KOPT-K1 (cell line): ENCODE data around the gene DMAP1.
"Not testable (repeated sequence)": the region's sequence is repeated elsewhere in the genome, so short reads cannot be mapped to it uniquely, and the experiment has no call there.

Experiments used
- H3K27ac ChIP-seq: fragments of 200-600 bp; sonication (generic); 2 replicates; pipeline ENCODE4 v1.5.1; 2016; ENCODE audit warnings: antibody characterized with exemption, mild to moderate bottlenecking, low read depth, low read length; ENCODE audit not compliant: poor library complexity, severe bottlenecking
- H3K36me3 ChIP-seq: fragments of 200-600 bp; sonication (generic); 2 replicates; pipeline ENCODE4 v1.5.1; 2017; ENCODE audit warnings: antibody characterized with exemption, mild to moderate bottlenecking, low read length, moderate library complexity; ENCODE audit not compliant: insufficient read depth
- H3K9me3 ChIP-seq: fragments of 200-600 bp; sonication (generic); 2 replicates; pipeline ENCODE4 v1.5.1; 2017; ENCODE audit warnings: antibody characterized with exemption, low read length, mild to moderate bottlenecking; ENCODE audit not compliant: insufficient read depth, poor library complexity, severe bottlenecking

The DMAP1 gene, protein sequence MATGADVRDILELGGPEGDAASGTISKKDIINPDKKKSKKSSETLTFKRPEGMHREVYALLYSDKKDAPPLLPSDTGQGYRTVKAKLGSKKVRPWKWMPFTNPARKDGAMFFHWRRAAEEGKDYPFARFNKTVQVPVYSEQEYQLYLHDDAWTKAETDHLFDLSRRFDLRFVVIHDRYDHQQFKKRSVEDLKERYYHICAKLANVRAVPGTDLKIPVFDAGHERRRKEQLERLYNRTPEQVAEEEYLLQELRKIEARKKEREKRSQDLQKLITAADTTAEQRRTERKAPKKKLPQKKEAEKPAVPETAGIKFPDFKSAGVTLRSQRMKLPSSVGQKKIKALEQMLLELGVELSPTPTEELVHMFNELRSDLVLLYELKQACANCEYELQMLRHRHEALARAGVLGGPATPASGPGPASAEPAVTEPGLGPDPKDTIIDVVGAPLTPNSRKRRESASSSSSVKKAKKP

DNA sequence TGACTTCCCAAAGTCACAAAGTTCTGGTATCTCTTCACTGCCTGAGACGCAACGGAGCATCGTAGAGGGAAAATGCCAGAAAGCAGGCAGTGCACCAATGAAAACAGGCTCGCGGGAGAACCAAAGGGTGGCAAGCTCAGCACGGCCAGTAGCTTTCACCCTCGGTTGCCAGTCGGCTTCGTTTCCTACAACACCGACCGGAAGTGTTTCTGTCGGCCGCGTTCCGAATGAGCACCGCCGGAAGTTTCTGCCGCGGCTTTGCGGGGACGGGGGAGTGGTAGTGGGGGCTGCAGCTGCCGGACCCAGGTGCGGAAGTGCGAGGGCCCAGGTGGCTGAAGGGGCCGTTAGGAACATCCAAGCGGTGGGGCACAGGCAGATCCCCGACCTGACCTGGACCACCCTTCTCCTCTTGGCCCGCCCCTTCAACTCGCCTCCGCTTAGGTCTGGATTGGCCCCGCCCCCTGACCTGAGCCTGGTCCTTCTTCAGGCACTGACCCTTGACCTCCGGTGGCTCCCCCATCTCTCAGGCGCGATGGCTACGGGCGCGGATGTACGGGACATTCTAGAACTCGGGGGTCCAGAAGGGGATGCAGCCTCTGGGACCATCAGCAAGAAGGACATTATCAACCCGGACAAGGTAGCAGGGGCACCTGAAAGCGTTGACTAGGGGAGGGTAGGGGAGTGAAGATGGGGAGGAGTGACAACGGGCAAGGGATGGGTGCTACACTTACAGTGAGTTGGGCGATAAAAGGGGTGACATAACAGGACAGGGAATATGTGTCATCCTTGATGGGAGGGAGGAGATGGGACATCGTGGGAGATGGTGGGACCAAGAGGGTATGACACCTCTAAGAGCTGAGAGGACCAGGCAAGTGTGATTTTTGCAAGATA, at the start of gene DMAP1:
DMAP1 (plus strand) TSS at position 250 of the 891 bp plus-strand sequence; CDS start at position 533, 283 bp downstream.
- Histone ChIP-seq H3K27ac (peak within 1 kb of the TSS; percentile 77), H3K36me3 (peaks cover 36% of the 10 kb centered on the region), H3K9me3 (no peaks in the 10 kb centered on the region)

DNA sequence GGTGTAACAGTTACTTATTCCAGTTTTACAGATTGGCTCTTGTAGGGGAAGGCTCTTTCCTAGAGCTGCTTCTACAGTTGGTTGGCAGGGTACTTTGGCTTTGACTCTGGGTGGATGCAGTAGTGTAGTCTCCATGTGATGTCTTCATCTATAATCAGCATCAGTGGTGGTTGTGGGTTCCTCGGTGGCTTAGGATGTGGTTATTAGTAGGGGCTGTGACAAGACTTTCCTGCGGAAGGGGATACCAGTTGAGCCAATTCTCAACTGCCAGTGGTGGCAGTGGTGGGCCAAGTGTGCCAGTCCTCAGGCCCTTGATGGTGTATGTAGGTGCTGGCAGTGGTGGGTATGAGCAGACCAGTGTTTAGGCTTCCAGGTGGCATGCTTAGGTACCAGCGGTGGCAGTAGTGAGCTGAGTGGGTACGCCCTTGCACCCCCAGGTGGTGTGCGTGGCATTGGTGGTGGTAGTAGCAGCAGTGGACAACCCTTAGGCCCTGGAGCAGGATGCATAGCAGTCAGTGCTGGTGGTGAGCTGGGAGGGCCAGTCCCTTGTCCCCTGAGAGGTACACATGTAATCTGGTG, 44.7 kb upstream of the DMAP1 start:
- Histone ChIP-seq H3K27ac (no peak overlapping the region), H3K36me3 (no peaks in the 10 kb centered on the region), H3K9me3 (peaks cover 32% of the 10 kb centered on the region)

DNA sequence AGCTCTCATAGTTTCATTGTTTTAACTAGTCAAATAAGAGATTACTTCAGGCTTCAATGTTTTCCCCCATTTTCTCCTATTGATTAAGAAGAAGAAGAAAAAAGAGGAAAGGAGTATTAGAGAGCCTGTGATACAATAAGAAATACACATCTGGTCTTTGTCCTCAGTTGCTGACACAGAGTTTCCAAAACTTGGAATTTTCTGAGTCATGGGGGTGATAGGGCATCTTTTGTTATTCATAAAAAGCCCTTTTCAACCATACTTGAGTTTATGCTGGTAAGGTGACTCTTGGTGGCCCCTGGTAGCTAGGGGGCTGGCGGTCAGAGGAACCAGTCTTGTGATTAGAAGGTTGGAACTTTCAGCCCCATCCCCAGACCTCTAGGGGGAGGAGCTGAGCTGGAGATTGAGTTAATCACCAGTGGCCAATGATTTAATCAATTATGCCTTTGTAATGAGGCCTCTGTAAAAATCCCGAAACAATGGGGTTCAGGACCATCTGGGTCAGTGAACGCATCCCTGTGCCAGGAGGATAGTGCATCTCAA, 42.9 kb upstream of the DMAP1 start:
- H3K9me3 ChIP-seq = peaks cover 49% of the 10 kb centered on the region
- no peaks in the 10 kb centered on the region for H3K36me3 ChIP-seq
- H3K27ac ChIP-seq = no peak overlapping the region

DNA sequence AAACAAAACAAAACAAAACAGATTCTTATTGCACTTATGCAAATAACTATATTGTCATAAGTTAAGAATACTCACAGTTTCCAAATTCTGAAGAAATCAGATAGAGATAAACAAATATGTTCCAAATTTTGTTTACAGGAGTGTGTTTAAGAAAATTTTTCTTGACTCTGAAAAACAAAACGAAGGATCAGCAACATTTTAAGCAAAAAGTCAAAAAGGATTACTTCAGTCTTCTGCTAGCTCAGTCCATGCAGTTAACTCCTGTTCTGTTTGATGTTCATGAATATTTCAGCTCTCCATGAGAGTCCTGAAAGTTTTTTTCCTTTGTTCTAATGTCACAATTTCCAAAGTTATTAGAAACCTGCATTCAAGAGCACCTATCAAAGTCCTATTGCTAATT, 38.6 kb upstream of the DMAP1 start:
- peaks cover 61% of the 10 kb centered on the region for H3K9me3 ChIP-seq
- H3K36me3 ChIP-seq = no peaks in the 10 kb centered on the region
- H3K27ac ChIP-seq = no peak overlapping the region

DNA sequence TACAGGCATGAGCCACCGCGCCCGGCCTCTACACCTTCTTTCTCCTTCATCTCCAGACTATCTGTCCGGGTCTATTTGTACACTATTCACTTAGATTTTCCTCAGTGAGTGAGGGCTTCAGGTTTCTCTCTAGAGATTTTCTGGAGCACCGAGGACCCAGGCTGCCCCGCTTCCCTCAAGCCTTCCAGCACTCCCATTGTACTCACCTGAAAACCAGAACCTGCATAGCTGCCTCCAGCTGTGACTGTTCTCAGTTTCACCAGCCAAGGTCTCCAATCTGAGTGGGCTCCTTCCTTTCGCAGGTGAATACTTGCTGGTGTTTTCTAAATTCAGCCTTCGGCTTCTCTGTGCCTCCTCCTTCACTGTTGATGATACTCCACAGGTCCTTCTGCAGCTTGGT, 12.9 kb upstream of the DMAP1 start:
- H3K27ac ChIP-seq = no peak overlapping the region
- H3K36me3 ChIP-seq = no peaks in the 10 kb centered on the region
- H3K9me3 ChIP-seq = no peaks in the 10 kb centered on the region

DNA sequence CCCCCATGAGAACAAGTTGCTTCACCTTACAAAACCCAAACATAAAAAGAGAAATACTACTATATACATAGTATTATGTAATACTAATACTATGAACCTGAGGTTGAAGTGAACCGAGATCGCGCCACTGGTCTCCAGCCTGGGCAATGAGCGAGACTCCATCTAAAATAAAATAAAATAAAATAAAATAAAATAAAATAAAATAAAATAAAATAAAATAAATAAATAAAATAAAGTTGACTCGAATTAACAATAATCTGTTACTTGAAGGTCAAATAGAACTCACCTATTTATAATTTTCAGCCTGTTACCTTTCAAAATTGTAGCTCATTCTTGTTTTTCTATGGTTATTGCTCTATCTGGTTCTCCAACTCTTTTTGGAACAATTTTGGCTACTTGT, 6.7 kb upstream of the DMAP1 start:
- H3K27ac ChIP-seq, H3K9me3 ChIP-seq, H3K36me3 ChIP-seq: not testable (repeated sequence)

DNA sequence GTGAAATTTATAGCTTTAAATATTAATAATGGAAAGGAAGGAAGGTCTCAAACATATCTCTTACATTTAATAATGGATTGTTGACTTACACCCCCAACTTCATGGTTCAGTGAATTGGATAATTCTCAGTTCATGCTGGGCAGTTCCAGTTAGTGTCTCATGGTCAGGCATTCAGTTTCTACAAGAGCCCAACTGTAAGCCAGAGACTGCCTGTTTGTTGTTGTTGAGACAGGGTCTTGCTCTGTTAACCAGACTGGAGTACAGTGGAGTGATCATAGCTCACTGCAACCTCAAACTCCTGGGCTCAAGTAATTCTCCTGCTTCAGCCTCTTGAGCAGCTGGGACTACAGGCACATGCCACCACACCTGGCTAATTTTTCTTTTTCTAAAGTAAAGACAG, 5.0 kb upstream of the DMAP1 start:
- no peak overlapping the region for H3K27ac ChIP-seq
- H3K36me3 ChIP-seq = no peaks in the 10 kb centered on the region
- H3K9me3 ChIP-seq = no peaks in the 10 kb centered on the region

DNA sequence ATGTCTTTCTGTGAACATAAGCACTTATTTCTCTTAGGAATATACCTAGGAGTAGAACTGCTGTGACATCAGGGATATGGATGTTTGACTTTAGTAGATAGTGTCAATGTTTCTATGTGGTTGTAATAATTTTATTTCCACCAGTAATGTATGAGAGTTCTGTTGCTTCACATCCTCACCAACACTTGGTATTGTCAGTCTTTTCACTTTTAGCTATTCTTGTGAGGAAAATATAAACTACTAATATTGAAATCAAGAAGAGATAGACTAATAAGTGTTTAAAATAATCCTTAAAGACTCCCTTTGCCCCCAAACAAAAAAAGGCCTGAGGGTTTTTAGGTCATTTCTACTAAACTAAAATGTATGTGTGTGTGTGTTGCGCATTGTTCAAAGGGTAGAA, 2.7 kb upstream of the DMAP1 start:
- Histone ChIP-seq H3K27ac (no peak overlapping the region), H3K9me3 (no peaks in the 10 kb centered on the region), H3K36me3 (peaks cover 7% of the 10 kb centered on the region)

DNA sequence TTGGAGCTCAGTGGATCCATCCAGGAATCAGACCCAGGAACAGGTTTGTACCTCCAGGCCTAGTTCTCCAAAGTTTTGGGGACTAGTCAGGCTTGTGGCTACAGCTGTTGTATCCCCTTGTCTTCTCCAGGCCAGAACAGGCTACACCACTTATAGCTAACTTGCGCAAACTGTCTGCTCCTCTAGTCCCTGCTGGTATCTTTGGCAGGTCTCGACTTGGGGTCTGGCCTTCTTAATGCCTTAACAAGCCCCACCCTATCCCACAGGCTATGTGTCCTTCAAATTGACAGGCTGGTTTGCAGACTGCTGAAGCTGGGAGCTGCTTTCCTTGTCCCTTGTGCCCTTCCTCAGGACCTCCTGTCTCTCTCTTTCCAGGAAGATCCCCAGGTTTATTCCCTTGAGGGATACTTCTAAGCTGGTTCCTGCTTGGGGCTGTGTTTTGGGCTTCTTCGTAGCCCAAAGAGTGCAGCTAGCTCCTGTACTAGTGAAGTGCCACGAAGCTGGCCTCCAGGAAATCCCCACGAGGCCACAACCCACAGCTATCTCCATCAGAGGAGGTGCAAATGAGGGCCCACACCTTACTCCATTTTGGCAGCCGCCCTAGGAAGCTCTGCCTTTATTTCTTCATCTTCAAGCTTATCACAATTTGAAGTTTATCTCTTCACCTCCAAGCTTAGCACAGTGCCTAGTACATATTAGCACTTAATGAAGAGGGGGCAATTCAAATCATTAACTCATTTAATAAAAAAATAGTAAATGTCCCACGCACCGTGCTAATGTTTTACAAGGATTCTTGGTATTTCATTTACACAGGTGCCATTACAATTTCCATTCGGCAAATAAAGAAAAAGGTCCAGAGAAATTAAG, 683 bp upstream of the DMAP1 start:
- H3K36me3 ChIP-seq = peaks cover 27% of the 10 kb centered on the region
- H3K9me3 ChIP-seq = no peaks in the 10 kb centered on the region
- peak overlapping the region; percentile 77 for H3K27ac ChIP-seq

DNA sequence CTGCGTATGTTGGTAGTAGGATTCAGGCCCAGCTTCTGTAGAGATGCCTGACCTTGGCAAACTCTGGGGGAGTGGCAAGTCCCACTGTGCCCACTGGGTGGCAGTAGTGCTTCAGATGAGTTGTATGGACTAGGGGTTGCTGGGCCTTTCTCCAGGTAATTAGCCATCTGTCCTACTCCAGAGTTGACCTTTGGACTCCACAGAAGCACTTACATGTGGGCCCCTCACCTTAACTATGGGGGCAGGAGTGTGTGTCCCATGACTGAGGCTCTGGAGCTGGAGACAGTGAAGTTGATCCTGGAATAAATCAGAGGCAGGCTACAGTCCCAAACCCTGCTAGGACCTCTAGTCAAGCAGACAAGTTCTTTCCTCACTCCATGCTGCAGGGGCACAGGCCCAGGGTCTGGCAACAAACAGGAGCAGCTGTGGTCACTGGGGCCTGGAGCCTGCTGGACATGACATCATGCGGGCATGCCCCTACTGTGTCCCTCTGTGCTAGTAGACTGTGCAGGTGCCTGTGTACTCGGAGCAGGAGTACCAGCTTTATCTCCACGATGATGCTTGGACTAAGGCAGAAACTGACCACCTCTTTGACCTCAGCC, 4.6 kb downstream of the DMAP1 start:
- H3K36me3 ChIP-seq = peaks cover 73% of the 10 kb centered on the region
- no peaks in the 10 kb centered on the region for H3K9me3 ChIP-seq
- no peak overlapping the region for H3K27ac ChIP-seq

DNA sequence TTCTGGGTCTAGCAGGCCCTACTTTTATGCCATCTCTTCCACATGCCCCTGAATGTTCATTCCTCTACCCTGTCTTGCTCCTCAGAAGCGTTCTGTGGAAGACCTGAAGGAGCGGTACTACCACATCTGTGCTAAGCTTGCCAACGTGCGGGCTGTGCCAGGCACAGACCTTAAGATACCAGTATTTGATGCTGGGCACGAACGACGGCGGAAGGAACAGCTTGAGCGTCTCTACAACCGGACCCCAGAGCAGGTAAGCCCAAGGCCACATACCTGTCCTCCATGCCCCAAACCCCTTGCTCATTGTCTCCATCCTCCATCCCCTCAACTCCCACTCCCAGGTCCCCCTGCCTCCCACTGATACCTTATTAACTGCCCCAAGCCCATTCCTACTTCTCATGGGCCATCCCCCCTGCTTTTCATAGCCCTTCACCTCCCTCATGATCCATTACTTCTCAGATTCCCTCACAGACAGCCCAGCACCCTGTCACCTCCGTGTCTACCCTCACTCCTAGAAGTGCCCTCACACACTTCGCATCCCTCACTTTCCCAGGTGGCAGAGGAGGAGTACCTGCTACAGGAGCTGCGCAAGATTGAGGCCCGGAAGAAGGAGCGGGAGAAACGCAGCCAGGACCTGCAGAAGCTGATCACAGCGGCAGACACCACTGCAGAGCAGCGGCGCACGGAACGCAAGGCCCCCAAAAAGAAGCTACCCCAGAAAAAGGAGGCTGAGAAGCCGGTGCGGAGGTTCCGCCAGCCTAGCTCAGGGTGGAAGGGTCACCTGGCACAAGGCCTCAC, 5.4 kb downstream of the DMAP1 start:
- Histone ChIP-seq H3K36me3 (peaks cover 73% of the 10 kb centered on the region), H3K27ac (no peak overlapping the region), H3K9me3 (no peaks in the 10 kb centered on the region)

DNA sequence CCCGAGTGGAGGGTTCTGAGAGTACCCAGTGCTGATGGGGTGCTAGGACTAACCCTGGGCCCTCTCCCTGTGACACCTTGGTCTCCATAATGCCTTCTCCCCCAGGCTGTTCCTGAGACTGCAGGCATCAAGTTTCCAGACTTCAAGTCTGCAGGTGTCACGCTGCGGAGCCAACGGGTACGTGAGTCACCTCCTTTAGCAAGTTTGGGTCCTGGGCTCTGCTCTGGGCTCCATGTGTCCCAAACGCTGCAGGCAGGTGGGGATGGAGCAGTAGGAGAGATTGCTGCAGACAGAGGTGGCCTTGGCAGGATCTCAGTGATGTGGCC, 6.0 kb downstream of the DMAP1 start:
- peaks cover 73% of the 10 kb centered on the region for H3K36me3 ChIP-seq

DNA sequence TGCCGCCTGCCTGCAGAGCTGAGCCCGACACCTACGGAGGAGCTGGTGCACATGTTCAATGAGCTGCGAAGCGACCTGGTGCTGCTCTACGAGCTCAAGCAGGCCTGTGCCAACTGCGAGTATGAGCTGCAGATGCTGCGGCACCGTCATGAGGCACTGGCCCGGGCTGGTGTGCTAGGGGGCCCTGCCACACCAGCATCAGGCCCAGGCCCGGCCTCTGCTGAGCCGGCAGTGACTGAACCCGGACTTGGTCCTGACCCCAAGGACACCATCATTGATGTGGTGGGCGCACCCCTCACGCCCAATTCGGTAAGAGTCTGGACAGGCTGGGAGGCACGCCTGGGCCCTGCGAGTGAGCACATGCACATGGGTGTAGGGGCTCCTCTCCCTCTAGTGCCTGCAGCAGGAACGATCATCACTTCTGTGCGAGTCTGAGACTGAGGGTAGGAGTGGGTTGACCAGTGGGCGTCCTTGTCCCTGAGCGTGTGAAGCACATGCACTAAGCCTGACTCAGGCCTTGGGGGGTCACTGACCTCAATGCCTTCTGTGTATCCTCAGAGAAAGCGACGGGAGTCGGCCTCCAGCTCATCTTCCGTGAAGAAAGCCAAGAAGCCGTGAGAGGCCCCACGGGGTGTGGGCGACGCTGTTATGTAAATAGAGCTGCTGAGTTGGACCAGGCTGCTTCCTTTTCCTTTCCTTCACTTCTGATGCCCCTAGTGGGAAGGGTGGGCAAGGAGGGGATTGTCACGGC, 6.9 kb downstream of the DMAP1 start:
- H3K36me3 ChIP-seq = peaks cover 70% of the 10 kb centered on the region
- no peak overlapping the region for H3K27ac ChIP-seq
- no peaks in the 10 kb centered on the region for H3K9me3 ChIP-seq

More for the DNA sequence above, 6.0 kb downstream of the DMAP1 start:
- Histone ChIP-seq H3K27ac (no peak overlapping the region), H3K9me3 (no peaks in the 10 kb centered on the region)
